ENCODE results near the gene TBC1D7.
"Not testable (repeated sequence)": the region's sequence is repeated elsewhere in the genome, so short reads cannot be mapped to it uniquely, and the experiment has no call there.

TBC1D7 gene

DNA sequence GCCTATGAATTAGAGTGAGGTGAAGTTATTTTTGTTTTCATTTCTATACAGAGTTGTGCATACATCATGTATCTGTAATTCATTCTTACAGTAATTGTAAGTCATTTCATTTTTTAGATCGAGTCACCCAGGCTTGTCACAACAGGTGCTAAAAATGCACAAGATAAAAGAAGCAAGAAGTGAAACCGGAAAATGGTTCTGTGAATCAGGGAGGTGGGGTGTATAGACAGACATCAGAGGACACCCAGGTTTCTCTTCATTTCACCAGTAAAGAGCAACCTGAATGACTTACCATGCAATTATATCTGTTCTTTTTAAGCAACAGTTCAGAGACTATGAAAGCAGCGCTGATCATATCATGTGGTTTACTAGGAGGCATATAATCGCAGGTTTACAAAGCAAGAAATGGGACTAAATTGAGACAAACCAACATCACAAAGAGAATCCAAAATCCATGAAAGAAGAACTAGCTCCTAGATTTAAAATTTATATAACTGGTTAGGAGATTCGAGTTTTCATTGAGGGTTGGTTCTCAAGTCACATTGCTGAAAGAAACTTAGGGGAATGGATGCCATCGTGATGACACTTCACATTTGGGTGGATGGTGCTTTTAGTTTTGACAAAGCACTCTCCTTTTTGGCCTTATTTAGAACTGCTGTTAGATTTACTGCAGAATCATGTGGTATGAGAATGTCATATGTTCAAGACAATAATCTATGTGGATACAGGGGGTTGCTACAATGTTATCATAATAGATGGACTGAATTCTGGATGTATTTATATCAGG, 27.9 kb upstream of the TBC1D7 start:
- DNase-seq (ENCODE audit: low read depth in 2 of 2): no peak

DNA sequence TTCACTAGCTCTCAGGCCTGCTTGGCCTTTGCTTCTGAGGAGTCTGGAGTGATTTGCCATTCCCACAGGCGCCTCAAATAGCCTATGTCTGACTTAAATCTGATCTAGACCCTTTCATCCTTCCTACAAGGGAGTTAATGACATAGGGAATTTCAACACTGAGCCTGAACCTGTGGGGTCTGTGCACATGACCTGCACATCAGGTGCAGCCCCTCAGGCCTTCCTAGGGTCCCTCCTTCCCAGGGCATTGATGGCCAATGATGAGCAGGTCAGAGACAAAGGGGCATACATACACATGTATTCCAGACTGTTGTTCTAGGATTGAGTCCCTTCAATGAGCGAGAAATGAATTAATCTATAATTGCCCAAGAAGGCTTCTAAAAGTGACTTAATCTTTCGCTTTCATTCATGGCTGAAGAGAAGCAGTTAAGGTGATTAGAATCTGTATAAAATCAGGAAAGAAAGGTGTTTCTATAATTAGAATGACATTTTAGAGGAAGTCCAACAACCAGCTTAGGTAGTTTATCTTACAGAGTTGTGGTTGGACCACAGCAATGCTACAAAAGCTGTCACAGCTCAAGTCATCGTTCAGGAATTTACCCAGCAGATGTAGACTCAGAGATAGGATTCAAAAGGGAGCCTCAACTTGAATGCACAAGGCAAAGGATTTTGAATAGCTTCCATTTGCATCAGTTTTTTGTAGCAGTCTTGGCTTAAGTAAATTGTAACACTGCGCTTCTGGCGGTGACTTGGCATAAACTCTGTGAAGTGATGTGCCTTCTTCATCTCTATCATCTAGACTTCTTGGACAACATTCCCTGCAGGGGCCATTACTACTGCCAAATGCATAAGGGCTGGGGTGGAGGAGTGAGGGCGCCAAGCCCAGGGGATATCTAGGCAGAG, 27.0 kb upstream of the TBC1D7 start:
- peak; percentile 93 to 94 for DNase-seq (ENCODE audit: low read depth in 2 of 2)

DNA sequence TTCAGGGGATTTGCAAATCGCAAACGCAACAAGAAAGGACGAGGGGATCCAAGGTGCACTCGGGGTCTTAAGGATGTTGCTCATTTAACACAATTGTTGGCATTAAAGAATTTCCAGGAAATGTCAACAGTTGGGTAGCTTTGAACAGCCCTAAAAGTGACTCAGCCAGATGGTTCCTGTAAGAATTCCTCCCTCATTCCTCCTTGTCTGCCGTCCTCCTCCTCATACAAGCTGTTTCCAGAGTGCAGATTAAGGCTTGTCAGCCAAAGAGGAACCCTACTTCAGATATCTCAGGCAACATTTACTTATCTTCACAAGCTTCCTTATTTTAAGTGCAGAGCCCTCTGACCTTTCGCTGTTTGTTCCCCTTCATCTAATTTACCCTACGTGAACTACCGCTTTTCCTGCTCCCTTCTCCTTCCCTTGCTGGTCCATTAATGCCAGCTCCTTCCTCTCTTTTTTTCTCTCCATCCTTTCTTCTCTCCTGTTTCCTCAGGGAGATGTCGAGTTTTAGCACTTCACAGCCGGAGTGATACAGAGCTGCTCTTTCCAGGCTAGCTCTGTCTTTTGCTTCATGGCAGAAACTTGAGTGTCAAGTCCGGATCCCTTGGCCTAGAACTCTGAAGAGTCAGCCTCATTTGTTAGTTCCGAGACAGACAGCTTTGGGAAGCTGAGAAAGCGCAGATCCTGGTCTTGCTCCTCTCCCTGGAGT, 26.1 kb upstream of the TBC1D7 start:
- DNase-seq (ENCODE audit: low read depth in 2 of 2): peak; percentile 56 to 58

DNA sequence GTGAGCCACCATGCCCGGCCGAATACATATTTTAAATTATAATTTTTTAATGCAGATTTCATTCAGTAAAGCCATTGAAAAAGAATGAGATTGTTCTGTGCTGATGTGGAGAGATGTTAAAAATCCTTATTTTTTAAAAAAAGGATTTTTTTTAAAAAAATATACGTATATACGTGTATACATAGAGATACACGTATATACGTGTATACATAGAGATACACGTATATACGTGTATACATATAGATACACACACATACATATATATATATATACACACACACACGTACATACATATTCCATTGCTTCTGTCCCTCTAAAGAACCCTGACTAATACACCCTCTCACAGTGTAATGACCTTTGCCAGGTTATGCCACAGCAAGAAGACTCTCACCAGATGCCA, 23.8 kb upstream of the TBC1D7 start:
- no peak for DNase-seq (ENCODE audit: low read depth in 2 of 2)

DNA sequence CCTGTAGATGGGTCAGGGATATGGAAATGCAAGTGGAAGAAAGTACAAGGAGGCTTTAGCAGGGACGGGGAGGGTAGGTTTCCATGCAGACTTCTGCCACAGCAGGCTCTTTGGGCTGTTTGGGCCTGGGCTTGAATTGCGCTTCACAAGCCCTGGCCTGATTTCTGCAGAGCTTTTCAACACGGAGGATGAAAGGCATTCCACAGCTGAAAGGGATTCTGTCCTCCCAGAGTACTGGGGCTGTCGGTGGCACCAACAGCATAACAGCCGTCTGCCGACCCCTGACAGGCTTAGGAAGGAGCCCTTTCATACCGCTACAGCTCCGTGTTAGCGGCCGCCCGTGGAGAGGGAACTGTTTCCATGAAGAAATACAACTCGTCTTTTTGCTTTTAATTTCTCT, 22.9 kb upstream of the TBC1D7 start:
- no peak for DNase-seq (ENCODE audit: low read depth in 2 of 2)

DNA sequence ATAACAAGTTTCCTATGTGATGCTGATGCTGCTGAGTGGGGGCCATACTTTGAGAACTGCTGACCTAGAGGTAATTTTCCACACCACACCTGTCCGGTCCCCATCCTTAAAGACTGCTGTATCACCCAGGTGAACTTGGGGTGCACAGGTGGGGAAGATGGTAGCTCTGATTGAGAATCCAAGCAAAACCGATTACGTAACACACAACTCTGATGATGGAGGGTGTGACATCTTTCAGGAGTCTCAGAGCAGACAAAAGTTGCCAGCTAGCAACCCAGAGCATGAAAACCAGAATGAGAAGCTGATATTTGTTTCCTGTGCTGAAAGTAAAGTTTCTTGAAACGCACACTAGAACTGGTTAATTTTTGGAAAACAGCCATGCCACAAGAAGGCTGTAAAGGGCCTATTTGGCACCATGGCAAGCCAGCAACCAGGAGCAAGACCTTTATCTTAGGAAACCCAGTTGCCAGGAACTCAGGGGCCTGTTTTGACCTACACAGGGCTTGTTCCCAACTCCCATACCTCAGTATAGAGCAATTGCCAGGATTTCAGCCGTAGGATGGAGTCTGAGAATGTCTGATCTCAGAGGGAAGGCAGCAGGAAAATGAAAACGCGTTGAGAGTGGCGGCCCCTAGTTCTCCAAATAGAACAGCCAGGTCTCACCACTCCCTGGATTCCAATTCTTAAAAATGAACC, 21.6 kb upstream of the TBC1D7 start:
- no peak for DNase-seq (ENCODE audit: low read depth in 2 of 2)

DNA sequence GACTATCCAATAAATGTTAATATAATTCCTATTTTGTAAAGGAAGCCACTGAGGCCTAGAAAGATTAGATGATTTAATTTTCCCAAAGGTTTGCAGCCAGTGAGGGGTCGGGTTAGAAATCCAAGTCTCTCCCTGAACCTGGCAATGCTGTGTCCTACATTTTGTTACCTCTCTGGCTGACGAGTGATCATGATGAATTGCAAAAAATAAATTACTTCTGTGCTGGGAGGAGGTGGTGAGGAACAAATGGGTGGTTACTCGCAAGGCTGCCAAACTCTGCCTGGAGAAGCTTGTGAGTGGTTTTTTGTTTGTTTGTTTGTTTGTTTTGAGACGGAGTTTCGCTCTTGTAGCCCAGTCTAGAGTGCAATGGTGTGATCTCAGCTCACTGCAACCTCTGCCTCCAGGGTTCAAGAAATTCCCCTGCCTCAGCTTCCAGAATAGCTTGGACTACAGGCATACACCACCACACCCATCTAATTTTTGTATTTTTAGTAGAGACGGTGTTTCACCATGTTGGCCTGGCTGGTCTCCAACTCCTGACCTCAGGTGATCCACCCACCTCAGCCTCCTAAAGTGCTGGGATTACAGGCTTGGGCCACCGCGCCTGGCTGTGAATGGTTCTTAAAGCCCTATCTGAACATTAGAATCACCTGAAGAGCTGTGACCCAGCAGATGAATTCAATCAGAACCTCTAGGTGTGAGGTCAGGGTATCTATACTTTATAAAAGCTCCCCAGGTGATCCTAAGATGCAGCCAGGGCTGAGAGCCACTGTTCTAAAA, 20.2 kb upstream of the TBC1D7 start:
- DNase-seq (ENCODE audit: low read depth in 2 of 2): no peak

DNA sequence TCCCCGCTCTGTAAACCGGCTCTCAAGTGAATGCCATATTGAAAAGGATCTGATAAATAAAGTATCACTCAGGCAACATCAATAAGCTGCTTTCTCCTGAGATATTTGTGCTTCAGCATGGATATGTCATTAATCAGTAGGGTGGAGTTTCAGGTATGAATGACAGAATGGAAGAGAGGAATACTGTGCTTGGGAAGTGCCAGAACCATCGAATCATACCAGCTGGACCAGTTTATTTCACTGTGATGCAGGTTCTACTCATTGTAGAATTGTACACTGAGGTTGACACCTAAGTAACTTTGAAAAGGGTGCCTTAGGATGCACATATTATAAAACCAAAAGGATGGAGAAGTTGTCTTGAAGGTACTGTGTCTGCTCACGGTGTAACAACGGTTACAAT, 17.9 kb upstream of the TBC1D7 start:
- DNase-seq (ENCODE audit: low read depth in 2 of 2): no peak

DNA sequence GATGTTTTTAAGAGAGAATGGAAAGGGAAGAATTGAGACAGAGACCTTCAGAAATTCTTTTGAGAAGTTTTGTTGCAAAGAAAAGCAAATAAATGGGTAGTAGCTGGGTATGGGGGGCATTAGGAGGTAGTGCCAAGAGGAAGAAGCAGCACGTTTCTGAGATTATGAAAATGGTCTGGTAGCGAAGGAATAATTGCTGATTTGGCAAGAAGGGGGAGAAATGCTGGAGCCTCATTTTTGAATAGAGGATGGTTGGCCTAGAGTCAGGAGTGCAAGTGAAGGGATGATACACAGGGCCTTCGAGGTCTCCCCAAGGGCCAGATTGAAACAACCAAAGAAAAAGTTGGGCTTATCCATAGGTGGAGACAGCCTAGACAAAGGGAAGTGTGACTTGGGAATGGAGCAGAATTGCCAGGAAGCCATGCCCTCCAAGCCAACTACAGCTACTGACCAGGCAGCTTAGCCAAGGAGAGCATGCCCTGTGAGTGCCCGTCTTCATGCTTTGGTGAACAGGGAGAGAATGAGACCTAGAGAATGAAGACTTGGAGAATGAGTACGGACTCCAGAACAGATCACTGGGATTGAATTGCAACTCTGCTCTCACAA, 14.2 kb upstream of the TBC1D7 start:
- no peak for DNase-seq (ENCODE audit: low read depth in 2 of 2)

DNA sequence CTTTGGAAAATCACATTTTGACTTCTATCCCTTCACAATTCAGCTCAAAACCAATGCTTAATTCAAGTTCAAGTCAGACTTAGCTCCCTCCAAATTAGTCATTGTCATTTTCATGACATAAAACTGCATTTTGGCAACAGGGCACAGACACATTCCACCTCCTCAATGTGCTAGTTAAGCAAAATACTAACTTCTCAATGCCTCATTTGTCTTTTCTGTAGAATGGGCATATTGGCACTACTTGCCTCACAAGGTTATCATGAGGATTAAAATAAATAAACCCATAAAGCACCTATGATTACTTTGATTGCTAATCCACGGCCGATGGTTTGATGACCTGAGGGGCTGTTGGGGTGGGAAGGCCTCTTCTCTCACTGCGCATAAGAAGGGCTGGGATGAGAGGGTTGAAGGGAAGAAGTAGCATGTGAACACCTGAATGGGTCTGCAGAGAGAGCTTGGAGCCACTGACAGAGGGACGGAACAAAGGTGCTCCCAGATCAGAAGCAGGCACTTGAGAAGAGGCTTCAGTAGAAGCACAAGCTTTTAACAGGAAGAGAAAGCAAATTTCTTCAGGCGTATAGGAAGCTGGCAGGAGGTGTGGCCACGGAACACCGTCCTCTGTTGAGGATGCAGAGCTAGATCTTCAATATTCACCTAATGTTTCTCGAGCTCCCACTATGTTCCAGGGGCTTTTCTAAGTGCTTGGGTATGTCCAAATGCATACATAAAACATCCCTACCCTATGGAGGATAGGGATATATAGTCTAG, 11.7 kb upstream of the TBC1D7 start:
- no peak for DNase-seq (ENCODE audit: low read depth in 2 of 2)

DNA sequence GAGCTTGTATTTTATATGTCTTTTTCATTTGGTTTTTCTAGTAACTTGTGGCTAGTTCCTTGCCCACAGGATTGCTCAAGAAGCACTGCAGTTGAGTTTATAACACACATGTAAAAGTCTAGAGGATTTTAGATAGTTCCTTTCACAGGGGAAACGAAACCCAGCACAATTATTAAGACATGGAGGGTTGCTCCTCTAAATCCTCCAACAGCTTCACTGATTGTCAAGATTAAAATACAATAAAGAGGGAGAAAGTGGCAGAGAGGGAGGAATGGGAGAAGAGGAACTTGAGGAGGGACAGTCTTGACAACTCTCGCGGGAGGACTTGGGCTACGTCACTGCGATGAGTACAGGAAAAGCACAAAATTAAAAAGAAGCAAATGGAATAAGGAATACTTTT, 9.7 kb upstream of the TBC1D7 start:
- DNase-seq (ENCODE audit: low read depth in 2 of 2): no peak

DNA sequence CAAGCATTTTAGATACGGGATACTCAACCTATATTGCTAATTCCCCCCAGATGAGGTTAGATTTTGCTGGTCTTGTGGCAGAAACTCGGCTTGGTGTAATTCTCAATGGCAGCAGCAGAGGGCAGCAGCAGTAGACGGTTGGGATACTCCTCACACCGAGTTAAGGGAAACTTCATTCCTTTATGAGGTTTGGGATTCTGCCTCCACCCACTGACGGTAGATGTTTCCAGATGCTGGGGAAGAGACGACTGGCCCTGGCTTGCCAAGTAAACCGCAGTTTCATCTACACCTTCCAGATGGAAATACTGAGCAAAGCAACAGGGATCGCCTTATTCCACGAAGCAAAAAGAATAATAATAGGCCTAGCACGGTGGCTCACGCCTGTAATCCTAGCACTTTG, 8.2 kb upstream of the TBC1D7 start:
- DNase-seq (ENCODE audit: low read depth in 2 of 2): peak; percentile 93 to 94

DNA sequence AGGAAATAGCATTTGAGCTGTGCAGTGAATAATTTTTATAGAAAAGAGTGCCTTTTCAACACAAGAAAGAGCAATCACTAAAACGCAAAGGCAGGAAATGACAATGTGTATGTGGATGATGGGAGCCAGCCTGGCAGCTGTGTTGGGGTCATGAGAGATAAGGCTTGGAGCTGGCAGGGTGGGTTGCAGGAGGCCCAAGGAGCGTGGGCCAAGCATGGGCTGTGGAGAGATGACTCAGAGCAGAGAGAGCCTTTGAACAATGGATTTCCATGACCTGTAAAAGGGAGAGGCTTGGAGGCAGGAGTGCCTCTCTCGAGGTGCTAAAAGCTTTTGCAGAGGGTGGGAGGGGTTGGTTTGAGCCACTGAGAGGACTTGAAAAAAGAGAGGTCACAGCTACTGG, 6.6 kb upstream of the TBC1D7 start:
- no peak for DNase-seq (ENCODE audit: low read depth in 2 of 2)

DNA sequence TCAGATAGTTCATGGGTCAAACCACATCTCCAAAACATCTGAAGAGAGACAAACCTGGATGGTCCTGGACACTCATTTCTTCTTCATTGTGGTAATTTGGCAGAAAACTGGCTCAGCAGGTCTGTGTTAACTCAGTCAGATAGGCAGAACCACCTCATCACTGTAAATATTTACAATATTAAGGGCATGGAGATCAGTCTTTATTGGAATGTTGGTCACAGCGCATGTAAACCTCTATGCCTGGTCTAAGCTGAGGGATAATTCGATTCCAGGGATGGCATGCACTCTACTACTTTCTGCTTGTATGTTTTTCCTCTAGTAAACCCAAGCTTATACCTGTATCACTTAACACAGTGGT, 4.0 kb upstream of the TBC1D7 start:
- DNase-seq (ENCODE audit: low read depth in 2 of 2): no peak

DNA sequence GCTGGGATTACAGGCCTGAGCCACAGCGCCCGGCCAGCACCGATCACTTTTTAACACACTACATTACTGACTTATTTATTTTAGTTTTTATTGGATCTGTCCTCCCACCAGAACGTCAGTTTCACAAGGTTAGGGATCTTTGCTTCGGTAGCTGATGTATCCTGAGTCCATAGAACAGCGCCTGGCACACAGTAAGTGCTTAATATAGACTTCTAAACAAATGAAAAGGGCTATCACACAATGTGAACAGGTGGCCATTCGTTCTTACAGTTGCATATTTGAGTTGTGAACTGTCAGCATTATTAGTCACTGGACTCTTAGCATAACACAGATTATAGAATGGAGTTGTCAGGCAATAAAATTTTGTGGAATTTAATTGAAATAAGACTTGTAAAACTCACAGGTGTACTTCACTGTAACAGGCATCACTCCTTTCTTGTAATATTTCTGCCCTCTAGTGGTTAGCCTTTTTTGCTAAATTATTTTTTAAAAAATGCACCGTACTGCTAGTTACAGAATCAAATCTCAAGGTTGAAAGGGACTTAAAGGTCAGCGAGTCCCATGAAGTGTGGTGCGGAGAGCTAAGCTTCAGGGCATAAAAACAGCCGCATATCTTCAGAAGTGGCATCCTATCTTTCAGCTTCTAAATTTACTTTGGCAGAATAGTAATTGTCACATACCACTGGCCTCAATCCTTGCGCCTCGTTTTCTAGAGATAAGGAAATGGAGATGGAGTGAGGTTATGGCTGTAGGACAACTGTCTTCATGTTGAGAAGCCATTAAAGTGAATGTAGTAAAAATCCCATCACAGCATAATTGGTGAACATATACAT, 3.4 kb upstream of the TBC1D7 start:
- no peak for DNase-seq (ENCODE audit: low read depth in 2 of 2)

DNA sequence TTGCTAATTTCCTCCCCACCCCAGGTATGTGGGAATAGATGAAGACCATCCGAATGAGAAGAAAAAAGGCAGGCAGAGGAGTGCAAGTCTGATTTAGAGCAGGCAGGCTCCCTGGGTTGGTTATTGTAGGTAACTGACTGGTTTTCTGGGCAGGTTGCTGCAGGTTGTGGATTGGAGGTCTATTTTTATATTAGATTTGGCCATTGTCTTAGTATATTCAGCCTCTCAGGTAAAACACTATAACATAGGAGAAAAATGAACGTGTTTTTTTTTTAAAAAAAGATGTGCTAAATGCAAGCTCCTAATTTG, 492 bp upstream of the TBC1D7 start:
- DNase-seq (ENCODE audit: low read depth in 2 of 2): no peak

DNA sequence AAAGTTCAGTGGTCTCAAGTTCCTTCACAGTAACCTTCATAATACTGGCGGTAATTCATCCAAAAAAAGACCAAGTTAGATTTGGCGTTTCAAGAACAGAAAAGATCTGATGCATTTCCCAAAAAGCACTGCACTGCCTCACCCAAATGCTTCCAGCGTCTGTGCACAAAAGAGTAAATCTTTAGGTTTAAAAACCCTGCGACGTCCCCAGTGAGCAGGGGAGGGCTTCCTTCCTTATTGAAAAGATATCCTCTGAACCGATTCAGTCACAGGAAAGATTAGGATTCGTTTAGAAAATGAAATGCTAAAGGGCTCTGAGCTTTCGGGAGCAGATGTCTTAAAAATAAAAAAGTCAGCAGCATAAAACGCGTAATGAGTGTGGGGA, 654 bp downstream of the TBC1D7 start:
- DNase-seq (ENCODE audit: low read depth in 2 of 2): no peak

DNA sequence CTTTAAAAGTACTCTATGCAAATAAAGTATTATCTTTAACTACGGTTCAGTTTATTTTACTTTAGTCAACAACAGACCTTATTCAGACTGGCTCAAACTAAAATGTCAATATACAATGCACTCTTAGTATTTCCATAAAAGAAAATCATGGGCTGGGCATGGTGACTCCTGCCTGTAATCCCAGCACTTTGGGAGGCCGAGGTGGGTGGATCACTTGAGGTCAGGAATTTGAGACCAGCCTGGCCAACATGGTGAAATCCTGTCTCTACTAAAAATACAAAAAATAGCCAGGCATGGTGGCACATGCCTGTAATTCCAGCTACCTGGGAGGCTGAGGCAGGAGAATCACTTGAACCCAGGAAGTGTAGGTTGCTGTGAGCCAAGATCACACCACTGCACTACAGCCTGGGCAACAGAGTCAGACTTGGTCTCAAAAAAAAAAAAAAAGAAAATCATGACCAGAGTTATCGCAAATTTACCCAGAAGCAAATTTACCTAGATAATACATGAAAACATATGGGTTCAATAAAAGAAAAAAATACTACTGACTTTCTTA, 2.2 kb downstream of the TBC1D7 start:
- not testable (repeated sequence) for DNase-seq (ENCODE audit: low read depth in 2 of 2)

Measured in fibroblast of skin of left biceps (primary cell).